Thymus (tissue), 11 donors: ENCODE data around the gene TBL2. TPM values are rescaled to one million over a fixed set of nuclear protein-coding genes. Genes with fewer than 3 reads are reported as not detected.
A peak's percentile ranks its signal among the peaks of the same experiment; 100 is the strongest.
"Not testable (repeated sequence)": the region's sequence is repeated elsewhere in the genome, so short reads cannot be mapped to it uniquely, and the experiment has no call there.

Experiments used
- DNase-seq, 9 donors: peaks; one replicate each; pipeline ENCODE4 v3.0.0-alpha.2; 2013; ENCODE audit warnings: low spot score in 9 of 9, low read depth in 6 of 9, missing footprints in 1 of 9
- H3K27ac ChIP-seq, 2 donors: one replicate each; pipeline ENCODE4 v1.5.1; 2013; ENCODE audit warnings: control low read depth in 1 of 2, low read depth in 1 of 2, low read length in 1 of 2, mild to moderate bottlenecking in 1 of 2, moderate library complexity in 1 of 2
- H3K27me3 ChIP-seq, 2 donors: one replicate each; pipeline ENCODE4 v1.5.1; 2013; ENCODE audit warnings: low read length in 1 of 2; ENCODE audit not compliant: control insufficient read depth in 2 of 2, insufficient read depth in 1 of 2
- H3K36me3 ChIP-seq, 2 donors: one replicate each; pipeline ENCODE4 v1.5.1; 2013; ENCODE audit warnings: low read length in 1 of 2, mild to moderate bottlenecking in 1 of 2, moderate library complexity in 1 of 2; ENCODE audit not compliant: control insufficient read depth in 2 of 2, insufficient read depth in 2 of 2
- H3K4me1 ChIP-seq, 2 donors: one replicate each; pipeline ENCODE4 v1.5.1; 2013; ENCODE audit warnings: low read length in 2 of 2; ENCODE audit not compliant: control insufficient read depth in 2 of 2, insufficient read depth in 2 of 2
- H3K4me3 ChIP-seq, 2 donors: one replicate each; pipeline ENCODE4 v1.5.1; 2013; ENCODE audit warnings: low read length in 2 of 2, control low read depth in 1 of 2, mild to moderate bottlenecking in 1 of 2
- H3K9me3 ChIP-seq, 2 donors: one replicate each; pipeline ENCODE4 v1.5.1; 2013; ENCODE audit warnings: low read length in 1 of 2, mild to moderate bottlenecking in 1 of 2; ENCODE audit not compliant: control insufficient read depth in 2 of 2, insufficient read depth in 1 of 2
- WGBS: extraction: QIAGEN DNeasy Blood & Tissue Kit; methylation state at CpG from one replicate; pipeline ENCODE4 v1.1.7; 2013; 5-methylcytosine and 5-hydroxymethylcytosine counted together
- polyA plus RNA-seq: library from polyadenylated mRNA; stranded (reverse); fragments of 200-250 nt; gene quantifications from one replicate; pipeline ENCODE4 v1.2.3, GENCODE V29; 2013
- total RNA-seq: library from RNA; stranded (reverse); fragments of 120-200 nt; gene quantifications from one replicate; pipeline ENCODE4 v1.2.4, GENCODE V29; 2013
- donor health status: healthy.

TBL2 gene
- total and polyA plus RNA-seq, 2 donors: 16.1 to 18.2 TPM

- H3K4me3 ChIP-seq: no peak overlapping the region
Measured at GRCh38 chr7:73533742-73534141, 44.6 kb downstream of the TBL2 start.

GRCh38 chr7:73532224-73532623 is 46.2 kb downstream of the TBL2 start:
- H3K4me1 ChIP-seq: peaks cover 0 to 5% of the 10 kb centered on the region in 2 donors
- DNase-seq: no peak
- H3K36me3 ChIP-seq: peaks cover 18 to 25% of the 10 kb centered on the region in 2 donors
- no peaks in the 10 kb centered on the region for H3K27me3 ChIP-seq
- 98% methylated on average over 6 of the region's 6 CpGs for WGBS
- no peaks in the 10 kb centered on the region for H3K9me3 ChIP-seq
- H3K4me3 ChIP-seq: no peak overlapping the region
- no peak overlapping the region for H3K27ac ChIP-seq

More at GRCh38 chr7:73533742-73534141, 44.6 kb downstream of the TBL2 start:
- WGBS: 97% methylated on average over 9 of the region's 9 CpGs
- Histone ChIP-seq H3K36me3 (peaks cover 32 to 38% of the 10 kb centered on the region in 2 donors), H3K27ac (no peak overlapping the region), H3K27me3 (no peaks in the 10 kb centered on the region), H3K4me1 (no peaks in the 10 kb centered on the region), H3K9me3 (no peaks in the 10 kb centered on the region)
- DNase-seq: no peak

- Histone ChIP-seq H3K4me1 (peaks cover 8 to 19% of the 10 kb centered on the region in 2 donors), H3K27me3 (no peaks in the 10 kb centered on the region), H3K9me3 (no peaks in the 10 kb centered on the region), H3K4me3 (no peak overlapping the region), H3K36me3 (peaks cover 9 to 11% of the 10 kb centered on the region in 2 donors), H3K27ac (no peak overlapping the region)
- no peak for DNase-seq
- WGBS: 98% methylated on average over 3 of the region's 3 CpGs
Measured at GRCh38 chr7:73530800-73531199, 47.6 kb downstream of the TBL2 start.

- H3K4me1 ChIP-seq: peaks cover 12 to 39% of the 10 kb centered on the region in 2 donors
- no peaks in the 10 kb centered on the region for H3K36me3 ChIP-seq
- peak overlapping the region; percentile 53 to 67 for H3K27ac ChIP-seq
- DNase-seq: peak in 4 of 9 donors; percentile 13 to 62 (median 22)
- no peaks in the 10 kb centered on the region for H3K27me3 ChIP-seq
- WGBS: 45% methylated on average over 8 of the region's 8 CpGs
- no peak overlapping the region for H3K4me3 ChIP-seq
- H3K9me3 ChIP-seq: no peaks in the 10 kb centered on the region
Measured at GRCh38 chr7:73526896-73527821, 51.2 kb downstream of the TBL2 start.

- H3K27me3 ChIP-seq, H3K9me3 ChIP-seq, H3K36me3 ChIP-seq, DNase-seq: not testable (repeated sequence)
- H3K4me1 ChIP-seq: peaks cover 12 to 39% of the 10 kb centered on the region in 2 donors
- H3K4me3 ChIP-seq: peak overlapping the region in 1 of 2 donors; percentile 33
- 78% methylated on average over 1 of the region's 1 CpG for WGBS
- peak overlapping the region in 1 of 2 donors; percentile 86 for H3K27ac ChIP-seq
Measured at GRCh38 chr7:73526158-73526494, 52.3 kb downstream of the TBL2 start.

GRCh38 chr7:73522105-73522872 is 56.1 kb downstream of the TBL2 start, which contains the start of gene BAZ1B:
Gene BAZ1B, minus strand, starts transcription at chr7:73522293. Its CDS starts 360 bp downstream, at chr7:73521933.
- H3K36me3 ChIP-seq: peaks cover 0 to 12% of the 10 kb centered on the region in 2 donors
- H3K4me1 ChIP-seq: peaks cover 21 to 49% of the 10 kb centered on the region in 2 donors
- no peaks in the 10 kb centered on the region for H3K27me3 ChIP-seq
- H3K4me3 ChIP-seq: peak within 1 kb of the TSS; percentile 69 to 98
- peak; percentile 86 to 97 (median 93) for DNase-seq
- peak within 1 kb of the TSS; percentile 87 to 89 for H3K27ac ChIP-seq
- WGBS: under 1% methylated on average over 71 of the region's 71 CpGs
- no peaks in the 10 kb centered on the region for H3K9me3 ChIP-seq

GRCh38 chr7:73521636-73522104 is 56.7 kb downstream of the TBL2 start:
- peak overlapping the region; percentile 69 to 98 for H3K4me3 ChIP-seq
- H3K27ac ChIP-seq: peak overlapping the region; percentile 87 to 89
- H3K9me3 ChIP-seq: no peaks in the 10 kb centered on the region
- DNase-seq: peak in 2 of 9 donors; percentile 22 to 44
- WGBS: under 1% methylated on average over 62 of the region's 62 CpGs
- H3K36me3 ChIP-seq: peaks cover 0 to 17% of the 10 kb centered on the region in 2 donors
- peaks cover 19 to 43% of the 10 kb centered on the region in 2 donors for H3K4me1 ChIP-seq
- H3K27me3 ChIP-seq: no peaks in the 10 kb centered on the region

- Histone ChIP-seq H3K27ac (peak overlapping the region; percentile 79 to 89), H3K36me3 (peaks cover under 1 to 25% of the 10 kb centered on the region in 2 donors), H3K9me3 (no peaks in the 10 kb centered on the region), H3K4me1 (peaks cover 15 to 37% of the 10 kb centered on the region in 2 donors), H3K27me3 (no peaks in the 10 kb centered on the region), H3K4me3 (peak overlapping the region; percentile 69 to 98)
- peak in 4 of 9 donors; percentile 10 to 36 (median 16) for DNase-seq
- WGBS: under 1% methylated on average over 36 of the region's 36 CpGs
Measured at GRCh38 chr7:73520673-73521635, 57.4 kb downstream of the TBL2 start.
